Fibroblast of gingiva (primary cell): ENCODE data around the gene GABRD.

Experiments used
- DNase-seq: peaks from one replicate; pipeline ENCODE4 v3.0.0-alpha.2; 2011; ENCODE audit warnings: low read depth

Gene GABRD

DNA sequence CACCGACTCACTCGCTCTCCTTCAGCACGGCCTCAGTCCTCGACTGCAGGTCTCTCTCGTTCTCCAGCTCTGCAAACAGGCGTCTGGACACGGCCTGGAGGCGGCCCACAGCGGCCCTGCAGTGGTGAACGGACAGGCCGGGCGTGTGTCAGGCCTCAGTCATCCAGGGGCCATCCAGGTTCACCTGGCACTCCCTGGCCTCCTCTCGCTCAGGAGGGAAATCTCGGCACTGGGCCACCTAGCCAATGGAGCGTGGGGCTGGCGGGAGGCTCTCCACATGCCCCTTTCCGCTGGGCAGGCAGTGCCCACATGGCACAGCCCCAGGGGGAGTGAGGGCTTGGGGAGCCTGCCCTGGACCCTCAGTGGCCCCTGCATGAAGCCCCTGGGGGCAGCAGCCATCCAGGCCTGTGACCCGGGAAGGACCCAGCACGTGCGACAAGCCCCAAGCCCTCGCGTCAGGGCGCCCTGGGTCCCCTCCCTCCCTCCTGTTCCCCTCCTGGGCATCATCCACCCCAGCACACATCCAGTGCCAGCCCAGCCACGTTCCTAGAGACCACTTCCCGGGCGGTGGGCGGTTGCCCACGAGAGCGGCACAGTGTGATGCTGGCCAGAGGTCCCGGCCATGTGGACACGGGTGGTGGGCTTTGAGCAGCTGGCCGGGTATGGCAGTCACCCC, 33.6 kb upstream of the GABRD start:
- no peak for DNase-seq

DNA sequence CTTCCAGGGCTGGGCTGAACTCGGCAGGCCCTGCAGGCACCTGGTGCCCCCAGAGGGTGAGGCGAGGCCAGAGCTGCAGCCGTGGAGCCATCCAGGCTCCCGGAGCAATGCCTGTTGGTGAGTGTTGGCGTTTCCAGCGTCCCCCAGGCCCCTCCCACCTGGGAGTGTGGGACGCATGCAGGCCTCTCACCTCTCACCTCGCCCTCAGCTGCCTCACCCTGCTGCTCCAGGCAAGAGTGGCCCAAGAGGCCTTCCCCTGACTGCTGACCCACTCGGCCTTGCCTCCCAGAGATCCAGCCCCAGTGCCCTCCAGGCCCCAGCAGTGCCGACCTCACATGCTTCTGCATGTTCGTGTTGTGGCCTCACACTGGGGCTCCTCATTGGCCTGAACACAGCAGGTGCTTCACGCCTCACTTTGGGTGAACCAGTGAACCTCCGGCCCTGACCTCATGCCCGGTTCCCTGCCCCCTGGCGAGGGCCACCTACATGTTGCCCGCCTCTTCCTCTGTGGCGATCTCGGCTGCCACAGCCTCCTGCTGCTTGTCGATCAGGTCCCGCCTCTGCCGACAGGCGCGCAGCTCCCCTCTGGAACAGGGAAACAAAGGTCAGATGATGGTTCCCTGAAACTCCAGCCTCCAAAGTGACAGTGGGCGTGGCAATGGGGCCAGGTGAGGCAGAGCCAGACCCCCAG, 32.5 kb upstream of the GABRD start:
- DNase-seq, result no peak

DNA sequence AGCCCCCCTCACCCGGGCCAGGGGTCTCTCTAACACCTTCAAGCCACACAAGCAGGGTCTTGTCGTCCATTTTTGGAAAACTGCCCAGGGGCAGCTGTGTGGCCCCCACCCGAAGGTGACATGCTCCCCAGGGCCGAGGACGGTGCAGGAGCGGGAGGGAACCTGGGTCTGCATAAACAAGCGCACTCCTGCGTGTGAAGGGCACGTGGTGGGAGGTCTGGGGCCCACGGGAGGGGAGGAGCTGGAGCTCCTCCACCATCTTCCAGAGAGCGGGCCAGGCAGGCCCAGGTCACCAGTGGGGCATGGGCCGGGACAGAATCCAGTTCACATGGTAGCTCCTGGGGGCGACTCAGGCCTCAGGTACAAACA, 32.0 kb upstream of the GABRD start:
- DNase-seq, result no peak

DNA sequence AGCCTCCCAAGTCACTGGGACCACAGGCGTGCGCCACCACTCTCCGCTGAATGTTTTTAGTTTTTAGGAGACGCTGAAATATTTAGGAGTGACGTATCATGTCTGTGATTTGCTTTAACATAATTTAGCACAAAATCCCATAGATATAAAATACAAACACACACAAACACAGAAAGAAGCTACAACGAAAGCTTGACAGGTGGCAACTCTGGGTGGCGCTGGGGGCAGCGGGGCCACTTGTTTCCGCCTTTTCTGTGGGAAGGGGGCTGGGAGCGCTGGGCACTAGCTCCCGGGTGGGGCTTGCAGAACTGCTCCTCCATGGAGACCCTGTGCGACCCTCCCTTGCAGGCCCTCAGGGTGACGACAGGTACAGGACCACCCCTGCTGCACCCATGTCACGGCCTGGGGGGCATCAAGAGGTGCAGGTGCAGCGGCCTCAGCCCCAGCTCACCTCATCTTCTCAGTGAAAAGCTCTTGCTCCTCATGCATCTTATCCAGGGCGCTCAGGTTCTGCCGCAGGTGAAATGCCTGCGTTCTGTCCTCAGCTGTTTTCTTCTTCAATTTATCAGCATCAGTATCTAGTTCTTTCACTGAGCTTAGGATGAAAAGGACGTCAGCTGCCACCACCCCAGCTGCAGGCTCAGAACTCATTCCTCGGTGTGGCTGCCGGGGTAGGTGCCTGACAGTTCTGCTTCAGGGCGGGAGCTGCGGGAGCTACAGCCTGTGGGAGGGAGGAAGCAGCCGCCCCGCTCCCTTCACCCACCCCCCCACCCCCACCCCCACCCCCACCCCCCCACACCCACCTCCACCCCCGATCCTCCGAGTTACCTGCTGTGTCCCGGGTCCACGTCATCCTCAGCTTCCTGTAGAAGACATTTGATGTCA, 30.8 kb upstream of the GABRD start:
- no peak for DNase-seq

DNA sequence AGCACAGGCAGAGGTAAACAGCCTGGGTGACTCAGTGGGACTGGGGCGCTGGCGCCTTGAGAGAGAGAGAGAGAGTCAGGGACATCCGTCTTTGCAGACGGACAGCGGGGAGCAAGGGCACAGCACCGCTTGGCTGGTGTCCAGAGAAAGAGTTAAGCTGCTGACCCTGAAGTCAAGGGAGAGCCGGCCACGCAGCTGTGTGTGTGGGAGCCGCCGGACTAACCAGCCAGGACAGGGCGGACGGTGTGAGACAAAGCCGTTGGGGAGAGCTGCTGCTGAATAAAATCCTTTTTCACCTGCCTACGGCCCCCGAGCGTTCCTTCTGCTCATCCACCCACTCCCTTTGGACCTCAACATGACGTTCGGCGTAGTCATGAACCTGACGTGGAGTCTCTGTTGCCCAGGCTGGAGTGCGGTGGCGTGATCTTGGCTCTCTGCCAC, 30.0 kb upstream of the GABRD start:
- DNase-seq, result no peak

DNA sequence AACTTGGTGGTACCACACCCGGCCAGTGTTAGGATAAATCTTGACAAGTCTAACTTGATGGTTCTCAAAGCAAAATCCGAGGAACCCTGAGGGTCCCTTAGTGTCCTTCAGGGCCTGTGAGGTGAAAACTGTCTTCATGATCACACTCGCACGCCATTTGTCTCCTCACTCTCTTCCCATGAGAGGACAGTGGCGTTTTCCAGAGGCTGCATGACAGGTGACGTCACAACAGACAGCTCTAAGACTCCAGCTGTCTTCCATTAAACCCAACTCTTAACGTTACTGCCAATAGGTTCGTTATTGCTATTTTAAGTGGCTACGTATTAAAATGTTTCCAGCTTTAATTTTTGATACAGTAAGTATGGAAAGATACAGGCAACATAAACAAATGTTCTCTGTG, 29.4 kb upstream of the GABRD start:
- peak; percentile 34 for DNase-seq

DNA sequence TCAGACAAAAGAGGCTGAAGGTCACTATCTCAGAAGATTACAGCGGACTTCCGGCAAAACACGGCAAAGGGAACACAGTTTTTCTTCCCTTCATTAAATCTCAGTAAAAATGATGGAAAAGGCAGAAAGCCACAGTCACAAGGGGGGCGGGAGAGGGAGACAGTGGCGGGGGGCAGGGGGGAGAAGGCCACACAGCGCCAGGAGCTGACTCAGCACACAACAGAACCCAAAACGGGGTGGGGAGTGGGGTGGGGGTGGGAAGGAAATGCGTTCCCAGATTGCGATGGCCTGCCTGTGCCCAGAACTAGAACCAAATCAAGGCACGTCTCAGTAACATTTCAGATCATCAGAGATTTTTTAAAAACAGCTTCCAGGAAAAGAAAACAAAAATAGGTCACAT, 28.9 kb upstream of the GABRD start:
- DNase-seq, result no peak

DNA sequence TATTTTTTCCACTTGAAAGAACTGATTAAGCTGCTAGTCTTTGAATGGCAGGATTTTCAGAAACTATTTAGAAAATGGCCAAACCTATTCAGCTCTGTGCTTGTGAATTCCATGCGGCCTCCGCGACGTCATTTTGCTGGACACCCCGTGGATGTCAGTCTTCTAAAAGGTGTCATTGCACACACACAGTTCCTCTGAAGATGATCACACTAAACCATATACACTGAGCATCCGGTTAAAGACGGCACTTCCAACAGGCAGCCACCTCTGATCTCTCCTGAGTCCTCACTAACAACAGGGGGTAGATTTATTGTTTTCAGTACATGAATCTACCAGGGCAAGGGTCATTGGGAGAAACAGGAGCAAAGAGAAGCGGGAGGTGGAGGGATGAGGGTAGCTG, 24.6 kb upstream of the GABRD start:
- DNase-seq, result no peak

DNA sequence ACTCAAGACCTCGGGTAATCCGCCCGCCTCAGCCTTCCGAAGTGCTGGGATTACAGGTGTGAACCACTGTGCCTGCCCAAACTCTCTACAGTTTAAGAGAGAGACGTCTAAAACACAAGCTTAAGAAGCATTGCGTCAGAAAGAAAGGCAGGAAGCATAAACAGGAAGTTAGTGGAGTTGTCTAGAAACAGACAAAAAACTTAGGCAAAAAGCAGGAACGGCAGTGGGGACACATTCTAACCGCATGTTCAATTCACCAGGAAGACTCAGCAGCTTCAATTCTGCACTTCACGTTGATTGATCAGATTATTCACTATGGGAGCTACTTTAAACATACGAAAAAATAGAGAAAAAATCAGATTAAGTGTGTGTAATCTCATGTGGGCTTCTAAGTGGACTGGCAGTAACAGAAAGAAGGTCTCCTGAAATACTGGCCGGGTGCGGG, 22.9 kb upstream of the GABRD start:
- no peak for DNase-seq

DNA sequence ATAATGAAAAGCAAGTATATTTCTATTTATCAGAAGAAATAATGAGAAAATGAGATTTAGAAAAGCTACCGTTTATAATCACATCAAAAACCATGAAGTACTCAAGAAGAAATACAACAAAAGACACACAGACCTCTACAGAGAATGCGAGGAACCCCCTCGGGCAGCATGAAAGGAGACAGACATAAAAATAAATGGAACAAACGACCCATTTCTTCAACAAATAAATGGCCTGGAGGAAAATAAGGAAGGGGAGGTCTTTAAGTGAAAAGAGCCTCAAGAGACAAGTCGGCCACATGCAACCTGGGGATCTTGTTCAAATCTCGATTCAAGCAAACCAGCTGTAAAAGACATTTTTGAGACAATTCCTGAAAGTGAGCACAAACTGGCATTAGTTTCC, 21.6 kb upstream of the GABRD start:
- no peak for DNase-seq

DNA sequence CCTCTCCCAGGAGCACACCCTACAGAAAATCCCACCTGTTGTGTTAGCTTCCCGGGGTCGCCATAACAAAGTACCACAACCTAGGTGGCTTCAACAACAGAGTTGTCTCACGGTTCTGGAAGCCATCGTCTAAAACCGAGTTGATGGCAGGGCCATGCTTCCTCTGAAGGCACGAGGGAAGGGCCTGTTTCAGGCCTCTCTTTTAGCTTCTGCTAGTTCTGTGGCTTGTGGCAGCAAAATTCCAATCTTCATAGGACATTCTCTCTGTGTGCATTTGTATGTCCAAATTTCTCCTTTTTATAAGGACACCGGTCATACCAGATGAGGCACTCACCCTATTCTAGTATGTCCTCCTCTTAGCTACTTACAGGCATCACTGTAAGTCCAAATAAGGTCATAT, 18.7 kb upstream of the GABRD start:
- no peak for DNase-seq

DNA sequence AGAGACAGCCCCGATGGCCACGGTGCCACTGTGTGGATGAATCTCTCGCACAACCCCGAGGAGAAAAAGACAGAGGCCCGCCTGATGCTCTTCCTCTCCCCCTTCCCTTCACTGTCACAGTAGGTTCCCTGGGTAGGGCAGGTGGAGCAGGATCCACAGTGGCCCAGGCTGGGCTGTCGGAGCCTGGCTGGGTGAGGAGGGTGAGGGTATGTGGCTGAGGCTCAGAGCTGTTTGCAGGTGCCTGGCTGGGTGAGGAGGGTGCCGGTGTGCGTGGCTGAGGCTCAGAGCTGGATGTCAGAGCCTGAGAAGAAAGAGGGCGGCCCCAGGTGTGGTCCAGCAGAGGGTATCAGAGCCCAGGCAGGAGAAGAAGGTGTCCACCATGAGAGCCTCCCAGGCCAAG, 18.3 kb upstream of the GABRD start:
- DNase-seq, result no peak

DNA sequence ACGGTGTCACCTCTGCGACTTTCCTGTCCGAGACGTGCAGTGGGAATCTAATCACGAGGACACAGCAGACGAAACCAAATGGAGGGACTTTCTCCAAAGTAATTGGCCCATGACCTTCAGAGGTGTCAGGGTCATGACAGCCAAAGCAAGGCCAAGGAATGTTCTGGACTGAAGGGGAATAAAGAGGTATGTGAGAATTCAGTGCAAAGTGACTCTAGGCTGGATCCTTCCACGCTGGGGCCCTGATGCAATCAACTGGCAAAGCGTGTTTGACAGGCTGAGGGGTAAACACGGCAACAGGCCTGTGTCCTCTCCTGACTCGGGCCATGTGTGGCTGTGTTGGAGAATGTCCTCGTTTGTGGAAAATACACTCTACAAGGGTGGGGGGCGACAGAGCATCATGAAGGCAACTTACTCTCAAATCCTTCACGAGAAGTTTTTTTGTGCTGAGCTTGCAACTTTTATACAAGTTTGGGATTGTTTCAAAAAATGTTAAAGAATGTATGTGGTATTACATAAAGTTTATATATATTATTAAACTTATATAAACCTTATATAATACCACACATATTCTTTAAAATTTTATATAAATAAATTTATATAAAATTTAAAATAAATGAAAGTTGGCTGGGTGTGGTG, 17.3 kb upstream of the GABRD start:
- DNase-seq, result no peak

DNA sequence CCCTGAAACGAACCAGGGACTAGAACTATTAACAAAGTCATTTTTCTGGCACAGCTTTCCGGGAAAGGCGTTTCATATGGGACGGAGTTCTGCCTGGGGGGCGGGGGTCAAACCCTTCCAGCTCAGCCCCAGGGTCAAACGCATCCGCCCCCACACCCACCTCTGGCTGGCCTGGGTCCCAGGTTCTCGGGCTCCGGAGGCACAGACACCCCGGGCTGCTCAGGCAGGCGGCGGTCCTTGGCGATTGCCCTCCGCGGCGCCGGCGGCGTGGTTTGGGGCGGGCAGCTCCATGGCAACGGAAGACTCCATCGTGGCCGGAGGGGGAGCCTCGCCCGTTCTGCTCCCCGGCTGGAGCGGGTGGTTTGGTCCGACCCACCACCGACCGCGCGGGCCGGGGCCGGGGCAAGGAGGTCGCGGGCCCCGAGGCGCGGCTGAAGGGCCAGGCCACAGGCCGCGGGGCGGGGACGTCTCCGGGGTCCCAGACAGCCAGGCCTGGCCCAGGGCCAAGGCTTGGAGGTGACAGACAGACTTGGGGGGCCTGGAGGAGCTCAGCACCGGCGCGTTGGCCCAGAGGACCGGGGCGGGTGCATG, 15.5 kb upstream of the GABRD start, which contains the start of gene CFAP74:
CFAP74 (minus strand) TSS at position 246 of the 591 bp plus-strand sequence. CDS start 12,830 bp downstream, outside the sequence.
- DNase-seq, result peak; percentile 10

DNA sequence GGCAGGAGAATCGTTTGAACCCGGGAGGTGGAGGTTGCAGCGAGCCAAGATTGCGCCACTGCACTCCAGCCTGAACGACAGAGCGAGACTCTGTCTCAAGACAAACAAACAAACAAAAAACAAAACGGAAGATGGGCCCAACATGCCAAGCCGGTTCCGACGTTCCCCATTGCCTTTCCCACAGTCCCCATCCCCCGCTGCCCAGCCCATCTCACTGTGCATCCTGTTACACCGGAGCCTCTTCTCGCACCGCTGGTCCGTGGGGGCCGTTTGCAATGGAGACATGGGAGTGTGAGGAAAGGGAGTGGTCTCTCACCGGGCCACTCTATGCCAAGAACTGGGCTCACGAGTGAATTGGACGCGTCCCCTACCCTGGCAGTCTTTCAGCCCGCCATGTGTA, 14.3 kb upstream of the GABRD start:
- DNase-seq, result no peak

DNA sequence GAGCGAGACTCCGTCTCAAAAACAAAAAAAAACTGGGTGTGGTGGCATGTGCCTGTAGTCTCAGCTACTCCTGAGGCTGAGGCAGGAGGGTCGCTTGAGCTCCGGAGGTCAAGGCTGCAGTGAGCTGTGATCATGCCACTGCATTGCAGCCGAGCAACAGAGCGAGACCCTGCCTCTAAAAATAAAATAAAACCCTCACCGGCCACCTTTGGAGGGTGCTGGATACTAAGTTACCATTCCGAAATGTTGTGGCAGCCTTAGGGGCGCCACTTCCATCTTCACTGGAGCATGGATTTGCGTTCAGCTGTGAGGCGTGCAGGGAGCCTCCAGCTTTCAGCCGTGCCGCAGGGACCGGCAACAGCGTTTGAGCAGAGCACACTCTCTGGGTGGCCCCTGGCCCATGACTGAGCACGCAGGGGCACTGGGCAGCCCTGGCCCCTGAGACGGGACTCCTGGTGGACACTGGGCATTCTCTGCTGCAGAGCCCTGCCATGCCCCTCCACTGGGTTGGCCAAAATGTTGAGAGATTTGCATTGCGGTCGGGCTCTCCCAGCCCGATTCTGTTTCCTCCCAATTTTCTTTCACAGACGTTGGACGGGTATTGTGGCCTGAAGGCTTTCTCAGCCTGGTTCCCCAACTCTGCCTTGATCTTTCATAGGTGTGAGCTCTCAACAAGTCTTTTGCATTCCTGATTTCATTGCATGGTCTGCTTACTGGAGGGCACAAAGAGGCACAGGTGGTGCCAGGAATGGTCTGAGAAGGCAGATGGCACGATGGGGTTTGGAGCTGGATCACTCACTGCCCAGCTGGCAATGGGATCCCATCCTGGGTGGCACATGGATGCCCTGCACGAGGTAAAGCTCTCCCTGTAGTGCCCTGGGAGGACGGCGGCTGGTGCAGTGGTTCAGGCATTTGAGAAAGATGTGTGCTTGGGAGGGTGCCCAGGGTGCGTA, 9.8 kb upstream of the GABRD start:
- no peak for DNase-seq

DNA sequence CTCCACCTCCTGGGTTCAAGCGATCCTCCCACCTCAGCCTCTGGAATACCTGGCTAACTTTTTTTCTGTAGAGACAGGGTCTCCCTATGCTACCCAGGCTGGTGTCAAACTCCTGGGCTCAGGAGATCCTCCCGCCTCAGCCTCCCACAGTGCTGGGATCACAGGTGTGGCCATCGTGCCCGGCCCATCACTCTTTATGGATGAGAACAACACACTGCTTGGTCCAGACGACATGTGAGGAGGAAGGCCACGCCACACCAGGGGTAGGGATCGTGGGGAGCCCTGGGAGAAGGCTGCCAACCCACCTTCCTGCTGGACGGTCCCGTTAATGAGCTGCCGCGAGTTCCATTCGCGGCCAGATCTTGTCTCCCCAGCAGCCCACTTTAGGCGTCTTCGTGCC, 5.0 kb upstream of the GABRD start:
- no peak for DNase-seq

DNA sequence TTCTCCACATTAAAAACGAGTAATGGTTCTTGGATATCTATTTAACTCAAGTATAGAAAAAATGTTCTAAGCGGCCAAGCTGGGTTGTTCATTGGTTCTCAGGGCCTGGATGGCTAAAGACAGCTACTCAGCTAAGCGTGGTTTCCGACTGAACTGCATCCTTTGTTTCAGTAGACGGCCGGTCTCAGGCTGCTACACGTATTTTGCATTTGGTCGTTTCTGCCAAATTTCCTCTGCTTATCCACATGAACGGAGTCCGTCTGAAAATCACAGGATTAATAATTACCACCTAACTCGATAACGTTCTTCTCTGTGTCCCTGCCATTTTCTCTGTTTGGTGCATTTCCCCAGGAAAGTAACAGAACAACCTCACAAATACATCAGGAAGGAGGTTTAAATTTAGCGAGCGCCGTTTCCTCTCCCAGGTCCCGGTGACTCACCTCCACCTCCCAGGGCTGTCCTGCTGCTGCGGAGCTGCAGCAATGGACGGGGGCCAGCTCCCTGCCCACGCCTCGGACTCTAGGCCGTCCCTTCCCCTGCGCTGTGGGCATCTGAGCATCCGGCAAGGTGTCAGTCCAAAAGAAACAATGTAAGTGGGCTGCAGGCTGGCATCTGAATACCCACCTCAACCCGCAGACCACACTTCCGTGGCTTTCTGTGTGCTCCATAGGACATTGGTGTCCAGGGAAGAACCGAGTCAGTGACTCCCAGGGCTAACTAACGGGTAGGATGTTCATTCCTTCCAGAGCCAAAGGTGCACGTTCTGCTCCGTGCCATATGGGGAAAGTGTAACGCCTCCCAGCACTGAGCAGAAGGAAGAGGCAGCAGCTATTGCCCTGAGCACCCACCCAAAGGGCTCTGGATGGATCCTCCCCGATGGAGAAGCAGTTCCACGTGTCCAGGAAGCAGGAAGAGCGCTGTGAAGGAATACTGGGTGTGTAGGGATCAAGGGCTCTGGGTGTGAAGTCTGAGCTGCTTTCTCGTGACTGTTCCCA, 4.1 kb upstream of the GABRD start:
- no peak for DNase-seq

DNA sequence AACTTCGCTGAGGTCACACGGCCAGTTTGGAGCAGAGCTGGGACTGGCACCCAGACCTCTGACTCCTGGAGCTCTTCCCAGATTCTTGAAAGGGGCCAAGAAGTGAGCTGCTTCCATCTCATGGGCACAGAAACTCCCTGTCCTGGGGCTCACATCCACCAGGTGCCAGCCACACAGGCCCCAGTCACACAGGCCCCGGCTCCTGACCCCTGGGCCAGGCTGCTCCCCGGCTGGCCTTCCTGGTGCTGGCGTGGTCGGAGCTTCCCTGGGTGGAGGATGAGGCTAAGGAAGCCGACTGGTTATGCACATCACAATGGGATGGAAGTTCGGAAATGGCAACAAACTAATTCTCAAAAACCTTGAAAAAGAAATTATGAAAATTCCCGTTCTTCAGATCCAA, 3.0 kb upstream of the GABRD start:
- no peak for DNase-seq
